Activated CD4-positive, alpha-beta T cell treated with anti-CD3 and anti-CD28 coated beads, Interleukin-2, amount 50 U/mL, for 4 hours (primary cell): ENCODE results near the gene IFNL2.
"Not testable (repeated sequence)": the region's sequence is repeated elsewhere in the genome, so short reads cannot be mapped to it uniquely, and the experiment has no call there.

Experiments used
- DNase-seq, 2 experiments: peaks; one replicate each; pipeline ENCODE4 v3.0.0-alpha.2; 2020

Gene IFNL2

DNA sequence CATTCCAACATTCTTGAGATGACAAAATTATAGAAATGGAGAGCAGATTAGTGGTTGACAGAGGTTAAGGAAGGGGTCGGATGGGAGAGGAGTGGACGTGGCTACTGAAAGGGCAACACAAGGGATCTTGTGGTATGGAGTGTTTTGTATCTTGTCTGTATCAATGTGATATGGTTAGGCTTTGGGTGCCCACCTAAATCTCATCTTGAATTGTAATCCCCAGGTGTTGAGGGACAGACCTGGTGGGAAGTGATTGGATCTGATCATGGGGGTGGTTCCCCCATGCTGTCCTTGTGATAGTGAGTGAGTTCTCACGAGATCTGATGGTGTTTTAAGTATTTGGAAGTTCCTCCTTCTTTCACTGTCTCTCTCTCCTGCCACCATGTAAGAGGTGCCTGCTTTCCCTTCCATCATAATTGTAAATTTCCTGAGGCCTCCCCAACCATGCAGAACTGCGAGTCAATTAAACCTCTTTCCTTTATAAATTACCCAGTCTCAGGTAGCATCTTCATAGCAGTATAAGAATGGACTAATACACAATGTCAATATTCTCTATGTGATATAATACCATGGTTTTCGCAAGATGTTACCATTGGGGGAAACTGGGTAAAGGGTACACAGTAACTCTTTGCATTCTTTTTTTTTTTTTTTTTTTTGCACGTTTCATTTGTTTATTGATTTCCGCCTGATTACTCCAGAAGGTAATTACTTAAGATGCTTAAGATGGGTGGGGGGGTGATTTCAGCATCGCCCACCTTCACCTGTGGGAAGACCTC is 14.6 kb upstream of the IFNL2 start:
- DNase-seq: no peak

DNA sequence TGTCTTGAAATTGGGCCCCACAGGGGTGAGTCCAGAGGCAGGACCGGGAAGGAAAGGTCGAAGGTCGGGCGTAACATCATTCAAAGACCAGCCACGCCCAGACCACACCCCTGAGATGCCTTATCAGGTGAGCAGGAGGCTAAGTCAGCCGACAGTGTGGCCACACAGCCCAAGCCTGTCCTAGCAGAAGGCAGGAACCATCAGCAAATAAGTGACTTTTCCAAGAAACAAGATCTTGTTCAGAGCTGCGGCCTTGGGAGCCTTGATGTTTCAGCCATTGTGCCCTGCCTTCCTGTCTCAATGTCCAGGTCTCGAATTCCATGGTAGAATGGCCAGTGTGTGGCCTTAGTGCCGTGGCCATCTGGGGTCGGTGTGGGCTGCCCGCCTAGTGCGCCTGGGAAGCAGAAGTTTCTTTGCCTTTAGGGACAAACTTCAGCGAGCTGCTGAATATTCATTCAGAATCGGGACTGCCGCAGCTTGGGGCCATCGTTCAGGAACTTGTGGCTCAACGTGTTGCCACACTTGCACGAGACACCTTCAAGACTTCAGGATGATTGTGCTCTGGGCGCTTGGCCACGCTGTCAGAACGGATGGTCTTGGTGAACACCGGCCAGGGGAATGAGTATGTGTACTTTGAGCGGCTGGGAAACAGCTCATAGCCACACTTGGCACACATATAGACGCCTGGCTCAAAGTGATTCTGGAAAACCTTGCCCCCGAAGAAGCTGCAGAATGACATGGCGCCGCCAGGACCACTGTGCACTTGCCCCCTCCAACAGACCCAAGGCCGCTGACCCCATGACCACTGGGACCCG is 13.5 kb upstream of the IFNL2 start:
- no peak for DNase-seq

DNA sequence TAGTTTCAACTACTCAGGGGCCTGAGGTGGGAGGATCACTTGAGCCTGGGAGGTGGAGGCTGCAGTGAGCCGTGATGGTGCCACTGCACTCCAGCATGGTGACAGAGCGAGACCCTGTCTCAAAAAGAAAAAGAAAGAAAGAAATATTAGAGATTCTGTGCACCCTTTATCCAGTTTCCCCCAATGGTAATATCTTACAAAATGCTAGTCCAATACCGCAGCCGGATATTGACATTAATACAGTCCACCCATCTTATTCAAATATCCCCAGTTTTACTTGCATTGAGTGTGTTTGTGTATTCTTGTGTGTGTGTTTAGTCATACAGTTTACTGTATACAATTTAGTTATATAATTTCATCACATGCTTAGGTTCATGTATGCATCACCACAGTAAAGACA is 11.0 kb upstream of the IFNL2 start:
- no peak for DNase-seq

DNA sequence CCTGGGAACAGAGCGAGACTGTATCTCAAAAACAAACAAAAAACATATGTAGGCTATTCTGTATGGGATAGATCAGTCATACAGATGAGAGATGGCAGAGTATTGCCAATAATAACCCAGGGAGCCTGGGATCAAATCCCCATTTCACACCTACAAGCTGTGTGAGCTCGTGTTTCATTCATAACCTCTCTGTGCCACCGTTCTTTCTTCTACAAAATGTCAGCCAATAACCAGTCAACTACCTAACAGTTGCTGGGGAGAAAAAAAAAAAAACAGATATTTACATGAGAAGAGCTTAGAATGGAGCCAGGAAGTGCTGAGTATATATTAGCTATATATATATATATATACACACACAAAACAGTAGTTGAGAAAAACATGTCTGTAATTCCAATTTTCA is 6.5 kb upstream of the IFNL2 start:
- DNase-seq: no peak

DNA sequence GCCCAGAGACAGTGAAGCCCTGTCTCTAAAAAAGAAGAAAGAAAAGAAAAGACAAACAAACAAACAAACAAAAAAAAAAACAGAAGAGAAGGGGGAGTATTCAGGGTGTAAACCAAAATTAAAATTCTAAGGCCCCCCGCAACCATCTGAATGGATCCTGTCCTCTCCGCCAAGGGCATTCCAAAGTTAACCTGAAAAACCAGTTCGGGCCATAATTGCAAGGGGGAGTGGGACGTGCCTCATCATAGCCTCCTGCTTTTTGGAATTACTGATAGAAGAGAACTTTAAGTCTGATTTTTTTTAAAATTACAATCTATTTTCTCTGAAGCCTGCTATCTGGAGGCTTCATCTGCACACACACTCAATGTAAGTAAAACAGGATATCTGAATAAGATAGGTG is 5.7 kb upstream of the IFNL2 start:
- no peak for DNase-seq

DNA sequence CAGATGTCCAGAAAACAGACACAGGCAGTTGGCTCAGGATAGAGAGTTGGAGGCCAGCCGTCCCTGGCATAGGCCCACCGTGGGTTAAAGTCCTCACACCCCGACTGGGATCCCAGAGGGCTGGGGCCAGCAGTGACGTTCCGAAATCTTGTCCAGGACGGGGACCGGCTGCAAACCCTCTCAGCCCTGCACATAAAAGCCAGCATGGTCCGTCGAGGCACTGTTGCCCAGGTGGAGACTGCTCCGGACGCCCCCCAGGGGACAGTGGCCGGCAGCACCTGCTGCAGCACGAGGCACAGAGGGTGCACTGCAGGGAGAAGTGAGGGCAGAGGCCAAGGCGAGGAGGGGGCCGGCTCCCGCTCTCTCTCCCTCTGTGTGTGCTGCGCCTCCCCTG is 4.3 kb upstream of the IFNL2 start:
- no peak for DNase-seq

DNA sequence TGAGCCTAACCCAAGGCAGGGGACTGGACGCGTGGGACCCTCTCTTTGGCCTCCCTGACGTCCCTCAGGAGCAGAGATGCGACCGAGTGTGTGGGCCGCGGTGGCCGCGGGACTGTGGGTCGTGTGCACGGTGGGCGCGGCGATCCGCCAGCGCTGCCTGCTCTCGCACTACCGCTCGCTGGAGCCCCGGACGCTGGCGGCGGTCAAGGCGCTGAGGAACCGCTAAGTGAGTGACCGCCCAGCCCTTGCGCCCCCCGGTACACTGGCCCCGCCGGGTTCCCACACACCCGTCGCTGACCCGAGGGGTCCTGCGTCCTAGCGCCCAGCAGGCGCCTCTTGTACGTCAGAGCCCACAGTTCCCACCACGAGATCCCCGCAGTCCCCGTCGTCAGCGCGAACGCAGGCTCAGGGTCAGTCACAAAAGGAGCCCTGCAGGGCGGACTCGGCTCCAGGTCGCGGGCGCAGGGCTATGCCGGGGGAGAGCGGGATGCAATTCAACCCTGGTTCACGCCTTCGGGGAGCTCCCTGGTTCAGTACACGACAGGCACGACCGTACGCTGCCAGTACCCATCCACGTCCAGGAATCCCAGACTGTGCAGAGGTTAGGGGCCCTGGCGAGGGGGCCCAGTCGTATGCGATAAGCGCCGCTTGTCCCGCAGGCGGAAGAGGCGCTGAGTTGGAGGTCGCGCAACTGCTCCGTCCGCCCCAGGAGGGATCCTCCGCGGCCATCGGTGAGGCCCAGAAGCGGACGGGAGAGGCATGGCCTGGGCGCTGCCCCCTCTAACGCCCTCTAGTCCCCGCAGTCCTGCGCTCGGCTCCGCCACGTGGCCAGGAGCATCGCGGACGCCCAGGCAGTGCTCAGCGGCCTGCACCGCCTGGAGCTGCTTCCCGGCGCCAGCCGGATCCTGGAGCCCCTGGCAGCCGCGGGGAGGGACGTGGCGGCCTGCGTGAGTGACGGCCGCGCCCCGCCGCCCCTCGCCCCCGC is 3.6 kb upstream of the IFNL2 start:
- DNase-seq: no peak

DNA sequence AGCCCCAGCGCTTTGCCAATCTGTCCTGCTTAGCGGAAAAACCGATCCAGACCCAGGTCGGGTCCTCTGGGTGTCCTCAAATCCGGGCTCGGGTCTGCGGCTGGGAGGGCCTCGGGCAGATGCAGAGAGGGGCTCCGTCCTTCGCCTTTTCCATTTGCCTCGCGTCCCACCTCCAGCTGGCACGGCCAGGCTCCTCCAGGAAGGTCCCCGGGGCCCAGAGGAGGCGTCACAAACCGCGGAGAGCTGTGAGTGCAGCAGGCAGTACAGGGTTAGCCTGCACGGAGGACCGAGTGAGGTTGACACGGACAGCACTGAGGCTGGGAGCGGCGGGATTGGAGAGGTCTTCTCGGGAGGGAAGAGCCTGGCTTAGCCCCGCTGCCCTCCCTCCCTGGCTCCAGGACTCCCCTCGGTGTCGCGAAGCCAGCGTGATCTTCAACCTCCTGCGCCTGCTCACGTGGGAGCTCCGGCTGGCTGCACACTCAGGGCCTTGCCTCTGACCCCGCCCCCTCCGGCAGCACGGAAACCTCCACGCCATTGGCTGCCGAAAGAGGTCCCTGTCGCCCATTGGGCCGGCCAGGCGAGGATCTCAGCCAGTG is 2.8 kb upstream of the IFNL2 start:
- no peak for DNase-seq

DNA sequence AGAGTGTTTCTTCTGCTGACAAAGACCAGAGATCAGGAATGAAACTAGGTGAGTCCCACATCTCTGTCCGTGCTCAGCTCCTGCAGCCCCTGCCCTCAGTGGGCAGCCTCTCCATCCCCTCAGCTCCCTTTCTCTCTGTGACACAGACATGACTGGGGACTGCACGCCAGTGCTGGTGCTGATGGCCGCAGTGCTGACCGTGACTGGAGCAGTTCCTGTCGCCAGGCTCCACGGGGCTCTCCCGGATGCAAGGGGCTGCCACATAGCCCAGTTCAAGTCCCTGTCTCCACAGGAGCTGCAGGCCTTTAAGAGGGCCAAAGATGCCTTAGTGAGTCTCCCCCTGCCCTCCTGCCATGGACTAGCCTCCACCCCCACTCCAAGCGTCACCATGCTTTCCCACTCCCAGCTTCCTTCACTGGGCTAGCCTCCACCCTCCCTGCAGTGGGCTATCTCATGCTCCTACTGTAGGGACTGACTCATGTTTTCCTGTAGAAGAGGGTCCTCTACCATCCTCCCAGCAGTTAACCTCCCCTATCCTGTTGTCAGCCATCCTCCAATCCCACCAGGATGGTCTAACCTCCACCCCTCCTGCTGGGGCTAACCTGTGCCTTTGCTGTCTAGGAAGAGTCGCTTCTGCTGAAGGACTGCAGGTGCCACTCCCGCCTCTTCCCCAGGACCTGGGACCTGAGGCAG is 481 bp downstream of the IFNL2 start:
- DNase-seq: not testable (repeated sequence)

DNA sequence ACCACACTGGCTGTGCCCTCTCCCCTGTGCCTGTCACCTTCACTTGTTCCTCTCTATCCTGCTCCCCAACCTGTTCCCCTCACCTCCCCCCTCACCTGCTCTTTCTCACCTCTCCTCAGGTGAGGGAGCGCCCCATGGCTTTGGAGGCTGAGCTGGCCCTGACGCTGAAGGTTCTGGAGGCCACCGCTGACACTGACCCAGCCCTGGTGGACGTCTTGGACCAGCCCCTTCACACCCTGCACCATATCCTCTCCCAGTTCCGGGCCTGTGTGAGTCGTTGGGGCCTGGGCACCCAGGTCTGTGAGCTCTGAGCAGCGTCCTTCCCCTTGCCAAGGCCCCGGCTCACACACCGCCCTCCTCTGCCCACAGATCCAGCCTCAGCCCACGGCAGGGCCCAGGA is 1.2 kb downstream of the IFNL2 start:
- DNase-seq: not testable (repeated sequence)

DNA sequence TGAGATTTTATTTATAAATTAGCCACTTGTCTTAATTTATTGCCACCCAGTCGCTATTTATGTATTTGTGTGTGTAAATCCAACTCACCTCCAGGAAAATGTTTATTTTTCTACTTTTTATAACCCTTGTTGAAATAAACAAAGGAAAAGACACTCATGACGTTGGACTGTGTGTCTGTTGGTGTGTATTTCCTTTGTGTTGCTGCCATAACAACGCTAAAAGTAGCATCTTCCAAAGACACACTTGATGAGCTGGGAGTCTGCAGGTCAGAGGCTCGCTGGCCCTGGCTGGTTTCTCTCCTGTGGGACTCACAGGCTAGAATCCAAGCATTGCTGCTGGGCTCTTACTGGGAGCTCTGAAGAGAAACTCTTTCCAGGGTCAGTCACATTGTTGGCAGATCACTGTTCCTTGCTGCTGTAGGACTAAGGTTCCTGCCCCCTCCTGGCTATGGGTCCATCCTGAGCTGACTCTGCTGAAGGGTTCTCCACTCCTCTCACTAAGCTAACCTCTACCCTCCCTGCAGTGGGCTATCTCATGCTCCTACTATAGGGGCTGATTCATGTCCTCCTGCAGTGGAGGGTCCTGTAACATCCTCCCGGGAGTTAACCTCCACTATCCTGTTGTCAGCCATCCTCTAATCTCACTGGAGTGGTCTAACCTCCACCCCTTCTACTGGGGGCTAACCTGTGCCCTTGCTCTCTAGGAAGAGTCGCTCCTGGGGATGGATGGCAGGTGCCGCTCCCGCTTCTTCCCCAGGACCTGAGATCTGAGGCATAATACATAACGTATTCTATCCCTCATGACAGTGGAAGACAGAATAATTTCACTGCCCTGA is 2.1 kb downstream of the IFNL2 start:
- no peak for DNase-seq

DNA sequence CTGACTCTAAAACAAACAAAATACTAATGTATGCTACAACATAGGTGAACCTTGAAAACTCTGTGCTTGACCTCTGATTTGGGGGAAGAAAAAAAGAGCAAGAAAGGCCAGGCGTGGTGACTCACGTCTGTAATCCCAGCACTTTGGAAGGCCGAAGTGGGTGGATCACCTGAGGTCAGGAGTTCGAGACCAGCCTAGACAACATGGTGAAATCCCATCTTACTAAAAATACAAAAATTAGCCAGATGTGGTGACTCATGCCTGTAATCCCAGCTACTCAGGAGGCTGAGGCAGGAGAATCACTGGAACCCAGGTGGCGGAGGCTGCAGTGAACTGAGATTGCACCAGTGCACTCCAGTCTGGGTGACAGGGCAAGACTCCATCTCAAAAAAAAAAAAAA is 5.7 kb downstream of the IFNL2 start:
- not testable (repeated sequence) for DNase-seq

DNA sequence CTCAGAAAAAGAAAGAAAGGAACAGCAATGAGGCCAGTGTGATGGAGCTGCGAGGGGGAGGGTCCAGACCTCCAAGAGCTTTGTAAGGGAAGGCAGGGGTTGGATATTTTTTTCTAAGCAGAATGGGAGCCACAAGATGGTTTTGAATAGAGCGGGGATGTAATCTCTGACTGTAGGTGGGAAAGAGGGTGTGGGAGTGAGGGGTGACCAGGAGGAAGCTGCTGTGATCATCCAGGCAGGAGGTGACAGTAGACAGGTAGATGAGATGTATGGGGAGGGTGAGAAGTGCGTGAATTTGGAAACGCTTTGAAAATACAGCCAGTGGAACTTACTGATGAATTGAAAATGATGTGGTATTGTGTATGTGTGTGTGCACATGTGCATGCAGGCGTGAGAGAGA is 7.4 kb downstream of the IFNL2 start:
- no peak for DNase-seq

DNA sequence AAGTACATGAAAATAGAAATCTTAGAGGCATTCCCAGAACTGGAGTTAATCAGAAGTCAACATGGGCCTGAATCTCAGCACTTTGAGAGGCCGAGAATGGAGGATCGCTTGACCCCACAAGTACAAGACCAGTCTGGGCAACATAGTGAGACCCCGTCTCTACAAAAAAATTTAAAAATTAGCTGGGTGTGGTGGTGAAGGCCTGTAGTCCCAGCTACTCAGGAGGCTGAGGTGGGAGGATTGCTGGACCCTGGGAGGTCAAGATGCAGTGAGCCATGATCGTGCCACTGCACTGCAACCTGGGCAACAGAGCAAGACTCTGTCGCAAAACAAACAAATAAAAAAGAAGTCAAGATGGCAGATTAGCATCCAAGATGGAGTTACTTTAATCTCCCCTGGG is 8.5 kb downstream of the IFNL2 start:
- no peak for DNase-seq

DNA sequence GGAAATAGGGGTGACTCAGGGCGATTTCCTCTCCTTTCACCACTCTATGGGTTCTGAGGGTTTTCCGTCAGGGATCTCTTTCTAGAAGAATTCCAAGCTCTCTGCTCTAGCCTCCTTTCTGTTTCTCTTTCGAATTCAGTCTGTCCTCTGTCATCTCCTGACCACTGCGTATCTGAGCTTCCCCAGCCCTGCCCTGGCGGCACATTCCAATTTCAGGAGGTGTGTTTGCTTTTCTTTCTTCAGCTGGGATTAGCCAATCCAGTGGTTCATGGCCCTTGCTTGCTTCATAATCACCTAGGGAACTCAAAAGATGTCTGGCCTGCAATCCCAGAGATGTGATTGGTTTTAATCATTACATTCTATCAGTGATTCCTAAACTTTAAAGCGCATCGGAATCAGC is 9.4 kb downstream of the IFNL2 start:
- no peak for DNase-seq

DNA sequence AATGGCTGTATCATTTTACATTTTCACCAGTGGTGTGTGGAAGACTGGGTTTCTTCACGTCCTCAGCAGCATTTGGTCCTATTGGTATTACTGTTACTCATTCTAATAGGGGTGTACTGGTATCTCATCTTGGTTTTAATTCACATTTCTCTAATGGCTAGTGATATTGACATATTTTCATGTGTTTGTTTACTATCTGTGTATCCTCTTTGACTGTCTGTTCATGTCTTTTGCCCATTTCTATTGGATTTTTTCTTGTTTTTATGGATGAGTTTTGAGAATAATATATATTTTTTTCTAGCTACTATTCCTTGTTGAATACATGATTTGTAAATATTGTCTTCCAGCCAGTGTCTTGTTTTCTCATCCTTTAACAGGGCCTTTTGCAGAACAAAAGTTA is 13.8 kb downstream of the IFNL2 start:
- no peak for DNase-seq

DNA sequence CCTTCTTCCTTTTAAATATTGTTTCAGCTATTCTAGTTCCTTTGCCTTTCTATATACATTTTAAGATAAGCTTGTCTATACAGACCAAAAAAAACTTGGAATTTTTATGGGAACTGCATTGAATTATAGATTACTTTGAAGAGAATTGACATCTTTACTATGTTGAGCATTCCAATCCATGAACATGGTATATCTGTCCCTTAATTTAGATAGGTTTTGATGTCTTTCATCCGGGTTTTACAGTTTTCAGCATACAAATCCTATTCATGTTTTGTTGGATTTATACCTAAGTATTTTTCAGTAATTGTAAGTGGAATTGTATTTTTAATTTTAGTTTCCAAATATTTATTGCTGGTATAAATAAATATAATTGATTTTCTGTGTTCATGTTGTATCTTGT is 15.8 kb downstream of the IFNL2 start:
- DNase-seq: no peak

DNA sequence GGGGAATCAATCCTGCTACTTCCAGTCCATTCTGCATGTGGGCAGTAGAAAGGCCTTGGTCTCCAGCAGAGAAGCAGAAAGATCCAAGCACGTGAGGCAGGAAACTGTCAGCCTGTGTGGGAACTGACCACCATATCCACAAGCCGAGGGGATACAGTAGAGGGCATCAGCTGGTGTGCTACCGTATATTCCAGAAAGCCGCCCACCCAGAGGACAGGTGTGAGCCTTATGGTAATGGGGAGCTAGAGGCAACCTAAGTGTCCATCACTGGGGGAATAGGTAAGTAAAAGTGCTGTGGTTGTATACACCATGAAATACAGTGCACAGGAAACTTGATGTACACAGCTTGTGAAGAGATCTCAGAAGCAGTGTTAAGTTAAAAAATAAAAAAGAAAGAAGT is 25.2 kb downstream of the IFNL2 start:
- no peak for DNase-seq

DNA sequence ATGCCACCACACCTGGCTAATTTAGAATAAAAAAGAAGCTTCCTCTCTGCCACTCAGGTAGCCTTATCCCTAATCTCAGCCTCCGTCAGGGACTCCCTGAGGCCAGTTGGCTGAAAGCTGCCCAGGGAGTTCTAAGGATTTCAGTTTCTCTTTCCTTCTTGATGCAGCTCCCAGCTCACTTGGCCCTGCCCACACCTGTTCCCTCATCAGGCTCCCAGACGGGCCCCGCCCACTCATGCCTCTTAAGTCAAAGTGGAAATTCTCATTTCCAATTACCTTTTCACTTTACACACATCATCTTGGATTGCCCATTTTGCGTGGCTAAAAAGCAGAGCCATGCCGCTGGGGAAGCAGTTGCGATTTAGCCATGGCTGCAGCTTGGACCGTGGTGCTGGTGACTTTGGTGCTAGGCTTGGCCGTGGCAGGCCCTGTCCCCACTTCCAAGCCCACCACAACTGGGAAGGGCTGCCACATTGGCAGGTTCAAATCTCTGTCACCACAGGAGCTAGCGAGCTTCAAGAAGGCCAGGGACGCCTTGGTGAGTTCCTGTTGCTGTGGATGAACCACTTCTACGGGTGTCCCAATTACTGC is 28.0 kb downstream of the IFNL2 start, which contains the start of gene IFNL1:
TSS of gene IFNL1 (plus strand) at position 353 of the 591 bp plus-strand sequence. CDS start at position 368, 15 bp downstream.
- DNase-seq: no peak

DNA sequence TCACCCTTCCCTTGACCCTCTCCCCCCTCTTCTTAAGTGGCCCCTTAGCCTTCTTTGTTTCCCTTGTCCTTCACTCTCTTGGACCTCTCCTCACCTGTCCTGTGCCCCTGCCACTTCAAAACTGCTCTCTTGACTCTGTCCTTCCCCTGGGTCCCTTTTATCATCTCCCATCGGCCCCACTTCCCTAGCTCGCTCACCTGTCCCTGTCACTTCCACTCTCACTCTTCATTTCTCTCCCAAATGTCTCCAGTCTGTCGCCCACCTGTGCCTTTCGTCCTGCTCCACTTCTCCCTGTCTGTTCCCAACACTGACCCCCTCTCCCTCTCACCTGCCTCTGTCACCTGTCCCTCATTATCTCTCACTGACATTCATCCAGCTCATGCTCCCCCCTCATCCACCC is 28.7 kb downstream of the IFNL2 start:
- DNase-seq: no peak
